ENCODE data around the gene EPOP.
"Not testable (repeated sequence)": the region's sequence is repeated elsewhere in the genome, so short reads cannot be mapped to it uniquely, and the experiment has no call there.

The EPOP gene

DNA sequence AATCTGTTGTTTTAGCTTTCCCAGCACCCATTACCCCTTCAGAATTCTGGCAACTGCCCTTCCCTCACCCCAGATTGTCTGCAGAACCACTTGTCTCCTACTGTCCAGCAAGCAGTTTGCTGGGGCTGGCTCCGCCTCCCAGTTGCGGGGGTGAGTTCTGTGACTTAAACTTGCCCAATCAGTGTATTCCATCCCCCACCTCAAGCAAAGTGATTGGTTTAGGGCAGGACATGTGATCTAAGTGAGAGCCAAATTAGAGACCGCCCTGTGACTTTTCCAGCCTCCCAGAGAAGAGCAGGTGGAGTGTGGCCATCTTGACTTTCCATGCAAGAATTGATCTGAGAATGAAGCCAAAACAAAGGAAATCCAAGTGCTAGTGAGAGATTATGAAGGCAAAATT lies 46.3 kb downstream of the EPOP start:
- H2AFZ ChIP-seq = no peak overlapping the region
- no peaks in the 10 kb centered on the region for H3K4me1 ChIP-seq
- H3K79me2 ChIP-seq = no peaks in the 10 kb centered on the region
- H3K4me2 ChIP-seq (ENCODE audit: low read length) = no peak overlapping the region
- no peaks in the 10 kb centered on the region for H3K9me3 ChIP-seq (ENCODE audit: control insufficient read depth, low read length)
- H3K36me3 ChIP-seq (ENCODE audit: control insufficient read depth, insufficient read depth, low read length) = no peaks in the 10 kb centered on the region
- no peak overlapping the region for H3K27ac ChIP-seq
- no peak overlapping the region for H3K4me3 ChIP-seq (ENCODE audit: low read depth, low read length)
- H3K9ac ChIP-seq = no peak overlapping the region
- no peaks in the 10 kb centered on the region for H3K27me3 ChIP-seq (ENCODE audit: control insufficient read depth, insufficient read depth, low read length)
- no peak for TF ChIP-seq CTCF (IDR thresholded peaks at IDR 0.05)

GRCh38 chr17:38627957-38628356 lies 46.8 kb downstream of the EPOP start:
- Histone ChIP-seq H3K4me3 (ENCODE audit: low read depth, low read length) (no peak overlapping the region), H2AFZ (no peak overlapping the region), H3K36me3 (ENCODE audit: control insufficient read depth, insufficient read depth, low read length) (no peaks in the 10 kb centered on the region), H3K27me3 (ENCODE audit: control insufficient read depth, insufficient read depth, low read length) (no peaks in the 10 kb centered on the region), H3K4me2 (ENCODE audit: low read length) (no peak overlapping the region), H3K9me3 (ENCODE audit: control insufficient read depth, low read length) (no peaks in the 10 kb centered on the region), H3K79me2 (no peaks in the 10 kb centered on the region), H3K27ac (no peak overlapping the region), H3K4me1 (no peaks in the 10 kb centered on the region), H3K9ac (no peak overlapping the region)
- TF ChIP-seq CTCF (IDR thresholded peaks at IDR 0.05) = no peak

DNA sequence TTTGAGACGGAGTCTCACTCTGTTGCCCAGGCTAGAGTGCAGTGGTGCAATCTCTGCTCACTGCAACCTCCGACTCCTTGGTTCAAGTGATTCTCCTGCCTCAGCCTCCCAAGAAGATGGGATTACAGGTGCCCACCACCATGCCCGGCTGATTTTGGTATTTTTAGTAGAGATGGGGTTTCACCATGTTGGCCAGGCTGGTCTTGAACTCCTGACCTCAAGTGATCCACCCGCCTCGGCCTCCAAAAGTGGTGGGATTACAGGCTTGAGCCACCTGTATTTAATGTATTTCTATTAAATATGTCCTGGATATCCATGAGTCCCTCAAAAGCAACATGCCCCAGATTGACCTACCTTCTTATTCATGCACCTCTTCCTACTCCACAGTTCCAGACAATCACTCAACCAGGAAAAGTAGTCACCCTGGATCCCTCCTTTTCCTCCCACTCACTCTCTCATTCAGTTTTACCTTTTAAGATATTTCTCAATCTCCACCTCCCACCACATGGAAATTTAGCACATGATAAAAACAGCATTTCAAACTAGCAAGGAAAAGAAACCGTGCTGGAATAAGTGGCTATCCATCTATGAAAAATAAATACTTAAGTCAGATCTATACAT lies 48.0 kb downstream of the EPOP start:
- H3K27ac ChIP-seq; H3K4me2 ChIP-seq (ENCODE audit: low read length); H3K9me3 ChIP-seq (ENCODE audit: control insufficient read depth, low read length); H3K4me3 ChIP-seq (ENCODE audit: low read depth, low read length); H3K4me1 ChIP-seq; H3K27me3 ChIP-seq (ENCODE audit: control insufficient read depth, insufficient read depth, low read length); H3K36me3 ChIP-seq (ENCODE audit: control insufficient read depth, insufficient read depth, low read length); H3K9ac ChIP-seq; H3K79me2 ChIP-seq; H2AFZ ChIP-seq: not testable (repeated sequence)

DNA sequence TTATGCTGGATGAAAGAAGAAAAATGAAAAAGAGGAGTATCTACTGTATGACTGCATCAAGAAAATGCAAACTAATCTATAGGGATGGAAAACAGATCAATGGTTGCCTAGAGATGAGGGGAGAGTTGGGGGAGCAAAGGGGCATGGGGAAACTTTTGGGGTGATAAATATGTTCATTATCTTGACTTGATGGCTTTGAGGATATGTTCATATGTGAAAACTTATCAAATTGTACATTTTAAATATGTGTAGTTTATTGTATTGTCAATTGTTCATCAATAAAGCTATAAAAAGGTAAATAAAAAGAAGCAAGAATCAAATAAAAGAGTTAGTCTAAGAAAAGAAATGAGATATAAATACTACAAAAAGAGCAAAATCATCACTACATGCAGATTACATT lies 49.3 kb downstream of the EPOP start:
- no peak overlapping the region for H3K4me2 ChIP-seq (ENCODE audit: low read length)
- no peaks in the 10 kb centered on the region for H3K4me1 ChIP-seq

DNA sequence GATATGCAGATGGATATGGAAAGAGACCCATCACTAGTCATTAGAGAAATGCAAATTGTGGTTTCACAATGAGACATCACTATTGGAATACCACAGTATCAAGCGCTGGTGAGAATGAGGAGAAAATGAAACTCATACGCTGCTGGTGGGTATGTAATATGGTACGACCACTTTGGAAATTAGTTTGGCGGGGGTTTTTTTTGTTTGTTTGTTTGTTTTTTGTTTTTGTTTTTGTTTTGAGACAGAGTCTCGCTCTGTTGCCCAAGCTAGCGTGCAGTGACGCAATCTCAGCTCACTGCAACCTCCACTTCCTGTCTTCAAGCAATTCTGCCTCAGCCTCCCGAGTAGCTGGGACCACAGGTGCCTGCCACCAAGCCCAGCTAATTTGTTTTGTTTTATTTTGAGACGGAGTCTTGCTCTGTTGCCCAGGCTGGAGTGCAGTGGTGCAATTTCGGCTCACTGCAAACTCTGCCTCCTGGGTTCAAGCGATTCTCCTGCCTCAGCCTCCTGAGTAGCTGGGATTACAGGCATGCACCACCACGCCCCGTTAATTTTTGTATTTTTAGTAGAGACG lies 49.9 kb downstream of the EPOP start:
- not testable (repeated sequence) for H3K4me1 ChIP-seq; H3K79me2 ChIP-seq; H3K4me2 ChIP-seq (ENCODE audit: low read length); H3K27ac ChIP-seq; H3K4me3 ChIP-seq (ENCODE audit: low read depth, low read length); H2AFZ ChIP-seq; H3K36me3 ChIP-seq (ENCODE audit: control insufficient read depth, insufficient read depth, low read length); H3K27me3 ChIP-seq (ENCODE audit: control insufficient read depth, insufficient read depth, low read length); H3K9ac ChIP-seq; H3K9me3 ChIP-seq (ENCODE audit: control insufficient read depth, low read length)

More for the DNA sequence above, 49.3 kb downstream of the EPOP start:
- Histone ChIP-seq H3K79me2 (no peaks in the 10 kb centered on the region), H3K9ac (no peak overlapping the region), H3K9me3 (ENCODE audit: control insufficient read depth, low read length) (no peaks in the 10 kb centered on the region), H3K36me3 (ENCODE audit: control insufficient read depth, insufficient read depth, low read length) (no peaks in the 10 kb centered on the region), H3K27me3 (ENCODE audit: control insufficient read depth, insufficient read depth, low read length) (no peaks in the 10 kb centered on the region), H3K27ac (no peak overlapping the region), H2AFZ (no peak overlapping the region), H3K4me3 (ENCODE audit: low read depth, low read length) (no peak overlapping the region)
- TF ChIP-seq CTCF (IDR thresholded peaks at IDR 0.05) = no peak

Data from parathyroid adenoma (tissue), 2 donors.